ENCODE measurements around the gene COL11A2. TPM values are rescaled to one million over a fixed set of nuclear protein-coding genes. Genes with fewer than 3 reads are reported as not detected.

Gene COL11A2
- total and polyA plus RNA-seq, 2 donors (not counting 3 experiments of a cell fraction or from before 2014, with no cell fraction given), result 0.65 to 1.3 TPM

DNA sequence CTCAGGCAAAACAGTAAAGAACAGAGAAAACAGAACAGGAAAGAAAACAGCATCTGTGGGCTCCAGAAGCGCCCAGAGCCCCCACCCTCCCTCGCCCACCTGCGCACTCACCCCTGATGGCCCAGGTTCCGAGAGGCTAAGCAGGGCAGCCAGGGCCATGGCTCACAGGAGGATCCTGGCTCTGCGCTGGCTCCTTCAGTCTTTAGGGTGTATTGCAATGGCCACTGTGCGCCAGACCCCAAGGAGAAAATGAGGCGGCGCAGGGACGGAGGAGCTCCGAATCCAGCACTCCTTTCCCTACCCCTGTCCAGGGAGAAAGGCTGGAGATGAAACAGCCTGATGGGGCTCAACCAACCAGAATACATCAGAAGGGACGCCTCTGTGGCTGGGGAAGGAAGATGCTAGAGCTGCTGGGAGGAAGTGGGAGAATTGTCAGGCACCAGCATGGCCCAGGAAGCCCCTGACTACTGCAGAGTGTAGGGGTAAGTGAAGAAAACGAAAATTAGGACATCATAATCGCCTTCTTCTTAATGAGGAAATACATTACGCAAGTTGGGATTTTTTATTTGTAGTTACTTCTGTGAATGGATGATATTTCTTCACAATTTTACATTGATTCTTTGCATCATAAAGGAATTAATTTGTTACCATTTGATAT lies 49.0 kb downstream of the COL11A2 start:
- H3K4me3 ChIP-seq (replicated peaks in 1 of 3; ENCODE audit: insufficient read depth in 1 of 3, low read depth in 1 of 3, low read length in 3 of 3), result no peak overlapping the region
- FAIRE-seq, result no peak
- TF ChIP-seq GATA2 (IDR thresholded peaks at IDR 0.05; ENCODE audit: insufficient read depth, insufficient read length, low read depth, low read length) (no peak), FOS (IDR thresholded peaks at IDR 0.05; ENCODE audit: borderline replicate concordance, insufficient read depth, low read length) (no peak), EZH2 (IDR thresholded peaks at IDR 0.05; ENCODE audit: borderline replicate concordance, low read depth, low read length, severe bottlenecking) (no peak), JUN (IDR thresholded peaks at IDR 0.05; ENCODE audit: borderline replicate concordance, insufficient read depth, insufficient read length, low read depth) (no peak), MYC (IDR thresholded peaks at IDR 0.05; ENCODE audit: low read depth, low read length) (no peak), POLR2AphosphoS5 (IDR thresholded peaks at IDR 0.05; ENCODE audit: insufficient read depth, low read depth, low read length) (no peak), POLR2A (IDR thresholded peaks at IDR 0.05; ENCODE audit: low read depth, low read length) (no peak)
- TF ChIP-seq, protein P1, sequence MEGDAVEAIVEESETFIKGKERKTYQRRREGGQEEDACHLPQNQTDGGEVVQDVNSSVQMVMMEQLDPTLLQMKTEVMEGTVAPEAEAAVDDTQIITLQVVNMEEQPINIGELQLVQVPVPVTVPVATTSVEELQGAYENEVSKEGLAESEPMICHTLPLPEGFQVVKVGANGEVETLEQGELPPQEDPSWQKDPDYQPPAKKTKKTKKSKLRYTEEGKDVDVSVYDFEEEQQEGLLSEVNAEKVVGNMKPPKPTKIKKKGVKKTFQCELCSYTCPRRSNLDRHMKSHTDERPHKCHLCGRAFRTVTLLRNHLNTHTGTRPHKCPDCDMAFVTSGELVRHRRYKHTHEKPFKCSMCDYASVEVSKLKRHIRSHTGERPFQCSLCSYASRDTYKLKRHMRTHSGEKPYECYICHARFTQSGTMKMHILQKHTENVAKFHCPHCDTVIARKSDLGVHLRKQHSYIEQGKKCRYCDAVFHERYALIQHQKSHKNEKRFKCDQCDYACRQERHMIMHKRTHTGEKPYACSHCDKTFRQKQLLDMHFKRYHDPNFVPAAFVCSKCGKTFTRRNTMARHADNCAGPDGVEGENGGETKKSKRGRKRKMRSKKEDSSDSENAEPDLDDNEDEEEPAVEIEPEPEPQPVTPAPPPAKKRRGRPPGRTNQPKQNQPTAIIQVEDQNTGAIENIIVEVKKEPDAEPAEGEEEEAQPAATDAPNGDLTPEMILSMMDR (IDR thresholded peaks at IDR 0.05; ENCODE audit: extremely low read depth in 1 of 2, insufficient read depth in 1 of 2, low read depth in 1 of 2, low read length in 2 of 2), result no peak
- TF ChIP-seq, protein P2, sequence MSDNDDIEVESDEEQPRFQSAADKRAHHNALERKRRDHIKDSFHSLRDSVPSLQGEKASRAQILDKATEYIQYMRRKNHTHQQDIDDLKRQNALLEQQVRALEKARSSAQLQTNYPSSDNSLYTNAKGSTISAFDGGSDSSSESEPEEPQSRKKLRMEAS (IDR thresholded peaks at IDR 0.05; ENCODE audit: insufficient read depth, insufficient read length), result no peak
- no peaks in the 10 kb centered on the region for H3K36me3 ChIP-seq (ENCODE audit: control insufficient read depth in 2 of 2, extremely low read depth in 1 of 2, insufficient read depth in 2 of 2, low read length in 2 of 2)
- no peaks in the 10 kb centered on the region for H3K9me3 ChIP-seq (replicated peaks; ENCODE audit: control insufficient read depth, insufficient read depth, low read length)
- intact Hi-C loops (cut with micrococcal nuclease) (no loop called here), dilution Hi-C loops (cut with MboI; ENCODE audit: extremely low pct_ligation_motif_present, low sequenced_read_pairs) (no loop called here)
- ChIA-PET CTCF (interaction anchor here (0.7 to 1.1 kb wide), 4 partner anchors 17 to 128 kb away, joined by 3 to 5 read pairs (median 3); no protein-coding TSS in a partner anchor), POLR2A (no interaction called here)
- no peaks in the 10 kb centered on the region for H4K20me1 ChIP-seq (replicated peaks; ENCODE audit: control insufficient read depth, extremely low read depth, insufficient read depth, low read length)
- H3K9me1 ChIP-seq (replicated peaks; ENCODE audit: control insufficient read depth, extremely low read depth, insufficient read depth, low read length), result no peaks in the 10 kb centered on the region
- no peaks in the 10 kb centered on the region for H3K79me2 ChIP-seq (ENCODE audit: control insufficient read depth, insufficient read depth, low read length)
- H2AFZ ChIP-seq (ENCODE audit: low read depth, low read length), result no peak overlapping the region
- no peak overlapping the region for H3K27ac ChIP-seq (ENCODE audit: insufficient read depth, low read depth, low read length)
- H3K4me2 ChIP-seq (ENCODE audit: insufficient read depth, low read length), result no peak overlapping the region
- no peak for DNase-seq (ENCODE audit: low read depth, low spot score)
- BruUV-seq (replicated peaks), result no TSS peak
- no peaks in the 10 kb centered on the region for H3K4me1 ChIP-seq (ENCODE audit: control insufficient read depth, extremely low read depth, insufficient read depth, low read length)
- H3K9ac ChIP-seq (replicated peaks; ENCODE audit: extremely low read depth, insufficient read depth, low read length), result no peak overlapping the region
- peaks cover 15 to 24% of the 10 kb centered on the region in 2 experiments for H3K27me3 ChIP-seq (ENCODE audit: control insufficient read depth in 2 of 2, insufficient read depth in 2 of 2, low read length in 2 of 2)

Data from endothelial cell of umbilical vein (primary cell).